LNCaP clone FGC (cell line): ENCODE measurements around the gene SEC24B.
"Not testable (repeated sequence)": the region's sequence is repeated elsewhere in the genome, so short reads cannot be mapped to it uniquely, and the experiment has no call there.

Experiments
- DNase-seq: peaks from one replicate; pipeline ENCODE4 v3.0.0-alpha.2; 2011; ENCODE audit warnings: low read depth
- H3K4me3 ChIP-seq: 2 replicates; pipeline ENCODE4 v1.5.1; 2011; ENCODE audit warnings: mild to moderate bottlenecking, low read depth, low read length, control low read depth
- TF ChIP-seq, protein P1 (sequence below): IDR thresholded peaks from 2 replicates; pipeline ENCODE4 v1.5.1; 2012; ENCODE audit warnings: mild to moderate bottlenecking; ENCODE audit not compliant: control insufficient read depth, insufficient read depth; ENCODE audit errors: extremely low read depth

The SEC24B gene

DNA sequence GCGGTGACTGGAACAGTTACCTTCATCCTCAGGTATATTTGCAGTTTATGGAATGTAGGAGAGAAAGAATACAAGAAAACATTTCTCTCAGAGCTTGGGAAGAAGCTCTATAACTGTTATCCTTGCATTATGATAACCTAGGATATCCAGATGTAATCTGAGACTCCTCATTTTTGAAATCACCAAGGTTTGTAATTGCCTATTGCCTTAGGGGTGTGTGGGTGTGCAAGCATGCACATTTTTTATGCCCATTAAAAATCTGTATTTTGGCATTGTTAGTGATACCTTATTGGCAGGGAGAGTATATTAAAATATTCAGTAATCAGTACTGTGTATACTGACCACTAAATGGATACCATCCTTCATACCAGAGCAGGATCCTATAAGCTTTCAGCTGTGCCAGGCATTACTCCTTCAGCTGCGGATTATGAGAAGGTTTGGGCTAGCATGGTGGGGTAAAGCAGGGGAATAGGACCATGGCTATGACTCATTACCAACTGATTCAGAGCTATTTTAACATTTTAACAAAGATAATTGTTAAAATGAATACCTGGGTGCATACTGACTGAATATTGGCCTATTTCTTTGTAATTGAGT lies 8.3 kb downstream of the SEC24B start:
- no peak for DNase-seq
- TF ChIP-seq, protein P1, sequence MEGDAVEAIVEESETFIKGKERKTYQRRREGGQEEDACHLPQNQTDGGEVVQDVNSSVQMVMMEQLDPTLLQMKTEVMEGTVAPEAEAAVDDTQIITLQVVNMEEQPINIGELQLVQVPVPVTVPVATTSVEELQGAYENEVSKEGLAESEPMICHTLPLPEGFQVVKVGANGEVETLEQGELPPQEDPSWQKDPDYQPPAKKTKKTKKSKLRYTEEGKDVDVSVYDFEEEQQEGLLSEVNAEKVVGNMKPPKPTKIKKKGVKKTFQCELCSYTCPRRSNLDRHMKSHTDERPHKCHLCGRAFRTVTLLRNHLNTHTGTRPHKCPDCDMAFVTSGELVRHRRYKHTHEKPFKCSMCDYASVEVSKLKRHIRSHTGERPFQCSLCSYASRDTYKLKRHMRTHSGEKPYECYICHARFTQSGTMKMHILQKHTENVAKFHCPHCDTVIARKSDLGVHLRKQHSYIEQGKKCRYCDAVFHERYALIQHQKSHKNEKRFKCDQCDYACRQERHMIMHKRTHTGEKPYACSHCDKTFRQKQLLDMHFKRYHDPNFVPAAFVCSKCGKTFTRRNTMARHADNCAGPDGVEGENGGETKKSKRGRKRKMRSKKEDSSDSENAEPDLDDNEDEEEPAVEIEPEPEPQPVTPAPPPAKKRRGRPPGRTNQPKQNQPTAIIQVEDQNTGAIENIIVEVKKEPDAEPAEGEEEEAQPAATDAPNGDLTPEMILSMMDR: no peak
- no peak overlapping the region for H3K4me3 ChIP-seq

DNA sequence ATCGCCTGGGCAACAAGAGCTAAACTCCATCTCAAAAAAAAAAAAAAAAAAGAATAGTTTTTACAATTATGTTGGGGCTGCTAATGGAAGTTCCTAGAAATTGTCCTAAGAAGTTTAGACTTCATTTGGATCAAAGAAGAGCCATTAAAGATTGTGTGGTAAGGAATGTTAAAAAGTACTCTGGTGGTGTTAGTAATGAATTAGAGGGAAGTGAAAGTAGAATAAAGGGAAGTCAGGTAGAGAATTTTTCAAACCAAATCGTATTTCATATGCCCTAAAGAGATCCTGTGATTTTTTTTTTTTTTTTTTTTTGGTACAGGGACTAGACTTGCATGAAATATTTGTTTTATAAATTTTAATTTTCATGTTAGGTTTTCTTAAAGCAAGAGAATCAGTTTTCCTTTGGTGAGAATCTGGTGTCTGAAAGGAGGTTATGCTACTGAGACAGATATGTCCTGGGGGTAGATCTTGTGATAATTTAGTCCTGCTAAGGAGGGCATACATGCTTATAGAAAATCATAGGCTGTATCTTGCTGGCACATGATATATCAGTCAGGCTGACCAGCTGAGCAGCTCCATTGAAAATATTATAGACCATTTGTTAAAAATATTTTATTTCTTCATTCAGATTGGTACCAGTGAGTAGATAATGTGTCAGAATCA lies 10.7 kb downstream of the SEC24B start:
- H3K4me3 ChIP-seq: no peak overlapping the region
- TF ChIP-seq, protein P1: no peak
- no peak for DNase-seq

DNA sequence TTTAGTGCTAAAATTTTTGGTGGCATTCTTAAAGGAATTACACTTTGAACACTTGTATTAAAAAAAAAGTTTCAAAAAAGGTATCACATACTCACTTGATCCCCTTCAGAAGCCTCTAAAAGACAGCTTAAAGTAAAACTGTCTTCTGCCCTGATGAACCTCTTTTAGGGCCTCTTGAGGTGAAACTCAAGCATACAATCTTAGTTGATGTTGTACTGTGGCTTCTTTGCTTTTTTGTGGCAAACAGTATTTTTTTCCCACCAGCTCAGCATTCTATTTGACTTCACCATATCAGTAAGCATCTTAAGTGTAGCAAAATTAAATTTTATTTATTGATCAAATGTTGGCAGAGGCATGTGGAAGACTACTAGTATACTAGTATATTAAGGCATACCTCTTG lies 13.7 kb downstream of the SEC24B start:
- no peak for DNase-seq
- TF ChIP-seq, protein P1: no peak
- H3K4me3 ChIP-seq: no peak overlapping the region

GRCh38 chr4:109451544-109452273 lies 18.1 kb downstream of the SEC24B start:
- H3K4me3 ChIP-seq: no peak overlapping the region
- DNase-seq: no peak
- TF ChIP-seq, protein P1: no peak

- not testable (repeated sequence) for H3K4me3 ChIP-seq, DNase-seq
Measured at GRCh38 chr4:109453110-109453509, 19.5 kb downstream of the SEC24B start.

DNA sequence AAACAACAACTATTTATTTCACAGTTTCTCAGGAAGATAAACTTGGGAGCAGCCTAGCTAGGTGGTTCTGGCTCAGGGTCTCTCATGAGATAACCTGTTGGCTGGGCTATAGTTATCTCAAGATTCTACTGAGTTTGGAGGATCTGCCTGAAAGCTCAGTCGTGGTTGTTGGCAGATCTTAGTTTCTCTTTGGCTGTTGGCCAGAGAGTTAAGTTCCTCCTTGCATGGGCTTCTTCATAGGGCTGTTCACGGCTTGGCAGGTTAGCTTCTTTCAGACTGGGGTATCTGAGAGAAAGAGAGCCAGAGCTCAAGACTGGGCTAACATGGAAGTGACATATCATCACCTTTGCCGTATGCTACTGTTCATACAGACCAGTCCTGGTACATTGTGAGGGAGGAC lies 28.7 kb downstream of the SEC24B start:
- no peak overlapping the region for H3K4me3 ChIP-seq
- DNase-seq: no peak
- TF ChIP-seq, protein P1: no peak

DNA sequence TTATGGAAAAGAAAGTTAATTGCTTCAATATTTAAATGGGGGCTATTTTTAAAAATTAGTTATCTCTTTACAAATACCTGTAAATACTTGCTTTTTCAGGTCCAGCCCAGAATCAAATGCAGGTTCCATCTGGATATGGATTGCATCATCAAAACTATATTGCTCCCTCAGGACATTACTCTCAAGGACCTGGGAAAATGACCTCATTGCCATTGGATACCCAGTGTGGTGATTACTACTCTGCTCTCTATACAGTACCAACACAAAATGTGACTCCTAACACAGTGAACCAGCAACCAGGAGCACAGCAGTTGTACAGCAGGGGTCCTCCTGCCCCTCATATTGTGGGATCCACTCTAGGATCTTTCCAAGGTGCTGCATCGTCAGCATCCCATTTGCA lies 29.2 kb downstream of the SEC24B start:
- TF ChIP-seq, protein P1: no peak
- H3K4me3 ChIP-seq: no peak overlapping the region
- DNase-seq: no peak
